Mesothelial cell of epicardium (in vitro differentiated cells): ENCODE data around the gene HSD17B3. TPM values are rescaled to one million over a fixed set of nuclear protein-coding genes. Genes with fewer than 3 reads are reported as not detected.
"Not testable (repeated sequence)": the region's sequence is repeated elsewhere in the genome, so short reads cannot be mapped to it uniquely, and the experiment has no call there.

ENCODE experiments used
- DNase-seq, 2 experiments: peaks; one replicate each; pipeline ENCODE4 v3.0.0; 2021; ENCODE audit warnings: low spot score in 2 of 2; ENCODE audit not compliant: unreplicated experiment in 2 of 2
- H3K27ac Mint-ChIP-seq: 2 replicates; pipeline ENCODE4 v1.8.0; 2021; ENCODE audit warnings: mixed read lengths
- H3K27me3 Mint-ChIP-seq: 2 replicates; pipeline ENCODE4 v1.8.0; 2021; ENCODE audit warnings: low read depth, mixed read lengths
- H3K36me3 Mint-ChIP-seq: 2 replicates; pipeline ENCODE4 v1.8.0; 2021; ENCODE audit warnings: mixed read lengths
- H3K4me1 Mint-ChIP-seq: 2 replicates; pipeline ENCODE4 v1.8.0; 2021; ENCODE audit warnings: mixed read lengths
- H3K4me3 Mint-ChIP-seq: 2 replicates; pipeline ENCODE4 v1.8.0; 2021; ENCODE audit warnings: mild to moderate bottlenecking, moderate library complexity, mixed read lengths
- H3K9me3 Mint-ChIP-seq: 2 replicates; pipeline ENCODE4 v1.8.0; 2021; ENCODE audit warnings: mixed read lengths
- total RNA-seq: library from RNA; stranded (reverse); gene quantifications from 3 replicates; pipeline ENCODE4 v1.2.1, GENCODE V29; 2021
- TF ChIP-seq, protein P1 (sequence below): fragments of 200-600 bp; sonication (generic); IDR thresholded peaks from one replicate; pipeline ENCODE4 v1.5.0; 2021; ENCODE audit warnings: antibody characterized with exemption; ENCODE audit not compliant: unreplicated experiment

The HSD17B3 gene
- total RNA-seq, 1 donor from 2014 or later = not detected

- Mint-ChIP-seq H3K27ac (no peak overlapping the region), H3K36me3 (no peaks in the 10 kb centered on the region), H3K27me3 (no peaks in the 10 kb centered on the region), H3K4me3 (no peak overlapping the region), H3K4me1 (peaks cover 11% of the 10 kb centered on the region), H3K9me3 (peaks cover 4% of the 10 kb centered on the region)
- TF ChIP-seq, protein P1, sequence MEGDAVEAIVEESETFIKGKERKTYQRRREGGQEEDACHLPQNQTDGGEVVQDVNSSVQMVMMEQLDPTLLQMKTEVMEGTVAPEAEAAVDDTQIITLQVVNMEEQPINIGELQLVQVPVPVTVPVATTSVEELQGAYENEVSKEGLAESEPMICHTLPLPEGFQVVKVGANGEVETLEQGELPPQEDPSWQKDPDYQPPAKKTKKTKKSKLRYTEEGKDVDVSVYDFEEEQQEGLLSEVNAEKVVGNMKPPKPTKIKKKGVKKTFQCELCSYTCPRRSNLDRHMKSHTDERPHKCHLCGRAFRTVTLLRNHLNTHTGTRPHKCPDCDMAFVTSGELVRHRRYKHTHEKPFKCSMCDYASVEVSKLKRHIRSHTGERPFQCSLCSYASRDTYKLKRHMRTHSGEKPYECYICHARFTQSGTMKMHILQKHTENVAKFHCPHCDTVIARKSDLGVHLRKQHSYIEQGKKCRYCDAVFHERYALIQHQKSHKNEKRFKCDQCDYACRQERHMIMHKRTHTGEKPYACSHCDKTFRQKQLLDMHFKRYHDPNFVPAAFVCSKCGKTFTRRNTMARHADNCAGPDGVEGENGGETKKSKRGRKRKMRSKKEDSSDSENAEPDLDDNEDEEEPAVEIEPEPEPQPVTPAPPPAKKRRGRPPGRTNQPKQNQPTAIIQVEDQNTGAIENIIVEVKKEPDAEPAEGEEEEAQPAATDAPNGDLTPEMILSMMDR = no peak
- no peak for DNase-seq
These were observed 58.2 kb downstream of the HSD17B3 start for GRCh38 chr9:96243778-96244177.

- H3K27me3 Mint-ChIP-seq = no peaks in the 10 kb centered on the region
- TF ChIP-seq, protein P1 = no peak
- peaks cover 4% of the 10 kb centered on the region for H3K9me3 Mint-ChIP-seq
- DNase-seq = no peak
- H3K27ac Mint-ChIP-seq = no peak overlapping the region
- peaks cover 11% of the 10 kb centered on the region for H3K4me1 Mint-ChIP-seq
- H3K36me3 Mint-ChIP-seq = no peaks in the 10 kb centered on the region
- no peak overlapping the region for H3K4me3 Mint-ChIP-seq
These were observed 59.2 kb downstream of the HSD17B3 start for GRCh38 chr9:96242811-96243210.

GRCh38 chr9:96241391-96241809 is 60.6 kb downstream of the HSD17B3 start:
- Mint-ChIP-seq H3K4me1 (peaks cover 22% of the 10 kb centered on the region), H3K27ac (no peak overlapping the region), H3K36me3 (no peaks in the 10 kb centered on the region), H3K27me3 (no peaks in the 10 kb centered on the region), H3K4me3 (no peak overlapping the region), H3K9me3 (peaks cover 4% of the 10 kb centered on the region)
- no peak for DNase-seq
- TF ChIP-seq, protein P1 = no peak

DNA sequence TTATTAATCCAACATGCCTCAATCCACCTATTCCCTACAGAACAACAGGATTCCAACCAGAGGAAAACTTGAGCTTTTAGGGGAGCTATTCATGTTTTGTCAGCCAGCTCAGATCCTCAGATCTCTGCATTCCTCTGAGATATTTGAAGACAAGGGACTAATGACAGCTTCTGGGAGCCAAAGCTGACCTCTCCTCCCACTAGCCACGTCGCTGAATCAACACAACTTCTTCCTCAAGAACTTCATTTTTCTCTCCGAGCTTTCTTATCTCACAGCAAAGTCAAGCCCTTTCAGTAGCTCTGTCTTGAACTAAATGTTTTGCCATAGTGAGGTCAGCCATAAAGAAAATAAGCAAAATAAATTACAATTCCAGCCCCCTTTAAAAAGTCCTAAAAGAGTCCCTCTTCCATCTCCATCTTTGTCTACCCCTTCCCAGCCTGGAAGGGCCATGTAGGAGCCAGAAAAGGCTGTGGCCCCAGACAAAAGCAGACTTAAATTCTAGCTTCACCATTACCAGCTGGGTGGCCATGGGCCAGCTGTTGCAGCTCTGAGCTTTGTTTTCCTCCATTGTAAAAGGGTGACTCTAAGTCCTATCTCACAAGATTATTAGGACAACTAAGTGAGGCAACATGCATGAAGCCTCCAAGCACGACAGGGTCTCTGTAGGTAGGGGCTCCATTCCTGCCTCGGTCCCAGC is 65.0 kb downstream of the HSD17B3 start:
- no peak for DNase-seq
- Mint-ChIP-seq H3K9me3 (no peaks in the 10 kb centered on the region), H3K27ac (peak overlapping the region; percentile 77)

GRCh38 chr9:96236337-96236736 is 65.6 kb downstream of the HSD17B3 start:
- DNase-seq, H3K36me3 Mint-ChIP-seq, H3K4me3 Mint-ChIP-seq, H3K27ac Mint-ChIP-seq, H3K9me3 Mint-ChIP-seq, H3K27me3 Mint-ChIP-seq: not testable (repeated sequence)
- peaks cover 17% of the 10 kb centered on the region for H3K4me1 Mint-ChIP-seq

More for the DNA sequence above, 65.0 kb downstream of the HSD17B3 start:
- H3K27me3 Mint-ChIP-seq = no peaks in the 10 kb centered on the region
- H3K36me3 Mint-ChIP-seq = no peaks in the 10 kb centered on the region
- no peak overlapping the region for H3K4me3 Mint-ChIP-seq
- H3K4me1 Mint-ChIP-seq = peaks cover 17% of the 10 kb centered on the region
- TF ChIP-seq, protein P1 = no peak

- DNase-seq = peak in 1 of 2 experiments; percentile 47
These were observed 69.3 kb downstream of the HSD17B3 start for GRCh38 chr9:96232539-96233241.

More at GRCh38 chr9:96232539-96233241, 69.3 kb downstream of the HSD17B3 start:
- H3K27ac Mint-ChIP-seq = peak overlapping the region; percentile 55
- H3K4me3 Mint-ChIP-seq = no peak overlapping the region
- H3K4me1 Mint-ChIP-seq = peaks cover 15% of the 10 kb centered on the region
- H3K9me3 Mint-ChIP-seq = peaks cover 16% of the 10 kb centered on the region
- no peaks in the 10 kb centered on the region for H3K36me3 Mint-ChIP-seq
- H3K27me3 Mint-ChIP-seq = no peaks in the 10 kb centered on the region
- TF ChIP-seq, protein P1 = peak; percentile 78
